GM21423 (cell line): ENCODE data around the gene CCNQ.

Experiments
- ATAC-seq: cut with Tn5 transposase; IDR thresholded peaks from one replicate; pipeline ENCODE4 v1.9.1; 2021; ENCODE audit warnings: mild to moderate bottlenecking, moderate library complexity; ENCODE audit not compliant: unreplicated experiment

The CCNQ gene

DNA sequence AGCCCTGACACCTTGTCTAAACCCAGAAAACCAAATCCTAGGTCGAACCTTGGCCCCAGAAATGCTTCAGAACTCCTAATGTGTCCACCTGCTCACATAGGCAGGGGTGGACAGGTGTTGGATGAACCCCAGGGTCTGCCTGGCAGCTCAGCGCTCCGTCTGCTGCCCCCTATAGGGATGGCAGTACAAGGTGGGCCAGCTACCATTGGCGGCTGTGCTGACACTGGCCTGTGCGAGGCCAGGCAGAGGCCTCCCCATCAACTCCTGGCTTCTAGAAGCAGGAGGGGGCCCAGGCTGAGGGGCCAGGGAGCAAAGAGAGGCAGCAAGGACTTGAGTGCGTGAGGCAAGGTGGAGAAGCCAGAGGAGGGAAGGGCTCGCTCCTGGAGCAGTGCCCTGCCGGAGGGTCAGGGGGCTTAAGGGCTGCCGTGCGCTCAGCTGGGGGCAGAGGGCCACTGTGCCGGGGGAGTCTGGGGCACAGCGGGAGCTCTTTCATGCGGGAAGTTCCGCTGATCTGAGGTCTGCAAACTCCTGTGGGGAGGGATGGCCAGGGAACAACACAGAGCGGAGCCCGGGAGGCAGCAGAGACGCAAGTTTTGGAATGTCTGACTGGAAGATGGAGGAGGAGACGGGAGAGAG is 20.6 kb downstream of the CCNQ start:
- no peak for ATAC-seq

DNA sequence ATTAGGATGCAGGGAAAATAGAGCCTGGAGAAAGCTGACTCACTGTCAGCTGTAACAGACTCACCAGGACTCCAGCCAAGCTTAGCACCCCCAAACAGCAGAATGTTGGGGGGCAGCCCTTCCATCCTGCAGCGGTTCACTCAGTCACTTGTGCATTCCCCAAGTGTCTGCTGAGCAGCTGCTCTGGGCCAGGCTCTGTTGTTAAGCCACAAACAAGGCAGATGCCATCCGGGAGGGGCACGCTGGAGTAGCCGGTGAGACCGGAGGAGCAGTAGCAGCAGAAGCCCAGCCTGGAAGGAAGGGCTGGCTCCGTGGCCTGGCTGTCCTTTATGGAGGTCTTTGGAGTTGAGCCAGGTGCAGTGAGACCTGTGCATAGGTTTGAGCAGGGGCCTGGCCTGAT is 22.0 kb downstream of the CCNQ start:
- ATAC-seq: no peak

DNA sequence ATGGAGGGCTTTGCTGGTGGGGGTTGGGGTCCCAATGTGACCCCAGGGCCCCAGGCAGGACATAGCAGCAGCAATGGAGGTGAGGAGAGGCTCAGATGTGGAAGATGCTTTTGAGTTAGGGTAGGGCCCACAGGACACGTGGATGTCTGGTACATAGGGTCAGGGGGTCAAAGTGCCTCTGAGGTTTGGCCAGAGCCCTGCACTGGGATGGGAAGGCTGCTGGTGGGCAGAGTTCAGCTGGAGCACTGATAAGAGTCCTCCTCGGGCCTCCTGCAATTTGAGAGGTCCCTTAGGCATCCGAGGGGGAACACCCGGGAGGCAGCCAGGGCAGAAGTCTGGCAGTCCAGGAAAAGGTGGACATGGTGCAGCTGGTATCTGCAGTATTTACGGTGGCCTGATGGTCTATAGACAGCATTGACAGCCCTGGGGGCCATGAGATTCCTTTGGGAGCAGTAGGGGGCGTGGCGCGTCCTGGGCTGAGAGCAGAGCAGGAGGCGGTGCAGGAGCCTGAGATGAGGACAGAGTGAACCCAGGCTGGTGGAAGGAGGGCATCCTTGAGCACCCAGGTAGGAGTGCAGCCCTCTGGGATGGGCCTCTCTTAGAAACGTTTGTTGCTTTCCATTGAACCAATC is 22.6 kb downstream of the CCNQ start:
- ATAC-seq: no peak

DNA sequence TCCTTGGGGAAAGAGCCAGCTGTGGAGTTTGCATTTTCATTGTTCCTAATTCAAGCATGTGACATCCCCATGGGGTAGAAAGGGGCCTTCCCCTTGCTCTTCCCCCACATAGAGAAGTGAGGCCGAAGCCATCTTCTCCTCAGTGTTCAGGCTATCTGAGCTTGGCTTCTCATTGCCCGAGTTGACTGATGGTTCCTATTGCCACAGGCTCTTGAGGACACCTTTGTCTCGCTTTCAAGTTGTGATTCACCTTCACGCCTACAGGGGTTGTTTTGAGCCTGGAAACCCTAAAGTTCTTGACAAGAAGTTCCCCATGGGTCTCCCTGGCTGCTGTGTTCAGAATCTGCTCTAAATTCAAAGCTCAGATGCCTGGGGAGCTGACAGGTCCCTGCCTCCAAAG is 25.0 kb downstream of the CCNQ start:
- ATAC-seq: no peak

DNA sequence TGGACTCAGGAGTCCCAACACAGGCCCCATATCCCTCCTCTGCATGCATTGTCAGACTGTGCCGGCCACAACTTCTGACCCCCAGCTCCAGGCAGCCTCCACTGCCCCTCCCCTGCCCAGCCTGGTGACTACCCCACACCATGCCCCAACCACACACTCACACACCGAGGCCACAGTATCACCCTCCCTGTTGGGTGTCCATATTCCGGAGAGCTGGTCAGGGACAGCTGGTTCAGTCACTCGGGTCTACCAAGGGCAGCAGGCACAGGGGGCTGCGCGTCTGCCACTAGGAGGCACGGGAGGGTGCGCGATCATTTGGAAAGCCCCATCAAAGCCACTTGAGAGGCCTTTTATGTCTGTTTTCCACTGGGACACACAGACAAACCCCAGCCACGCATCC is 26.3 kb downstream of the CCNQ start:
- no peak for ATAC-seq

DNA sequence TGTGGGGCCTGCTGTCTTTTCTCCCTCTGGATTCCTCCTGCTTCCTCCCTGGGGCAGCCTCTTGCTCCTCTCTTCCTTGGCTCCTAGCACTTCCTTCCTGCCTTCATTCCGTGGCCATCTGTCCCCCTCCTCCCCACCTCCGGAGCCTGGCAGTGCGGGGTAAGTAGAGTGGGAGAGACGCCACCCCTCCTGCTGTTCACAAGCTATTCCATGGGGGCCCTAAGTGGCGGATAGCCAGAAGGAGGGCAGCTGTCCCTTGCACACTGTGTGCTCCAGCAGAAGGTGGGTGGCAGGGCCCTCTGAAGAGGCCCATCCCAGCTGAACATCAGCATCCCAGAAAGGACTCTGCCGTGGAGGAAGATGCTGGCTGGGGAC is 27.4 kb downstream of the CCNQ start:
- ATAC-seq: no peak

DNA sequence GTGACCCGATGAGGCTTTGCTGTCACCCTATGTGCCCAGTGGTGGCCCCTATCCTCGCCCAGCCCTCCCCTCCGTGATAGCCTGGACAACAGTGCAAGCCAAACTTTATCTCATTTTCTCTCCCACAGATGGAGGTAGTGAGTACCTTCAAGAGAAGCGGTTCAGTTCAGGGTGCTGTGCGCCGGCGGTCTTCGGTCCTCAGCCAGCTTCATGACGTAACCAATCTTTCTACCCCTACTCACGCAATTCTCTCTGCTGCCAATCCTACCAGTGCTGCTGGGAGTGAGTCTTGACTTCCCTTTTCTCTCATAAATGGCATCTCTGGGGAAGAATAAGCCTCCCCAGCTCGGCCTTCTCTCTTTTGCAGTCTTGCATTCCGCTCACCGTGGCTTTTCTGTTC is 29.5 kb downstream of the CCNQ start:
- ATAC-seq: no peak

DNA sequence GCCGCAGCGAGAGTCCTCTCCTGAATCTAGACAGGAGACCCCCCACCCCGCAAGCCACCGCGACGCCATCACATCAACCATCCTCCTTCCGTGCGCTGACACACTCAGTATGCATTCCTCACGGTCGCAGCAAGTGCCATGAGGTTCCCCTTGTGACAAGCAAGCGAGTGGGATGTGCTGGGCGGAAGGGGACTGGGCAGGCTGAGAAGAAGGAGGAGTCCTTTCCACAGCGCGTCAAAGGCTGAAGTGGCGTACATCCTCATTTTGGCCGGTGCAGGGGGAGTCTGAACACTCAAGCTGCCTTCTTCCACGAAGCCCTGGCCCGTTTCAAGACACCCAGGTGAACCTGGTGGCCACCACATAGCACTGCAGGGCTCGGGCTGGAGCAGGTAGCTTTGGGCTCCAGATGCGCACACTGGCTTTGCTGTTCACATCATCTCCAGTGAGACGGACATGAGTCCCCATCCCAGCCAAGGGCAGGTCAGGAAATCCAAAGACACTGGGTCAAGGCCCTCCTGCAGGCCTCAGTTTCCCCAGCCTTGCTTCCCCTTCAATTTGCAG is 30.4 kb downstream of the CCNQ start:
- no peak for ATAC-seq

DNA sequence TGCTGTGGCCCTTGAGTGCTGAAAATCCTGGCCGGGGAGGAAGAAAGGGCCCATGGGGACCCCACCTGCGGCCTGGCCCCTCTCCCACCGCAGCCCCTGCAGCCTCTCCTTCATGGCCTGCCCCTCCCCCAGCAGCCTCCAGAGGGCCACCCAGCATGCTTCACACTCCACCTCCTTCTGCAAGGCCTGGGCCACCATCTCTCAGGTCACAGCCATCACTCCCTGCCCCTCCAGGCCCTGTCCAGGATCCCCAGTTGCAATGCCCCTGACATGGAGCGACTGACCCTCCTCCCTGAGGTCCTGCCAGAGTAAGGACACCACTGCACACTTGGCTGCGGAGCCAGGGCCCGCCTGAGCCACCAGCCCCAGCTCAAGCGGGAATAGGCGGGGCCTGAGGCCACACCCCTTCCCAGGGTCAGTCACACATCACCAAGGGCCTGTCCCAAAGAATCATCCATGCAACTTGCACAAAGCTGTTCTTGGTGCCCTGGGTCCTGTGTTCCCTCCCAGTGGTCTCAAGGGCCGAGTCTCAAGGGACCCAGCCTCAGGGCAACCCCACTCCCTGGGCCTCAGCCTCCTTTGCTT is 32.9 kb downstream of the CCNQ start:
- ATAC-seq: no peak

DNA sequence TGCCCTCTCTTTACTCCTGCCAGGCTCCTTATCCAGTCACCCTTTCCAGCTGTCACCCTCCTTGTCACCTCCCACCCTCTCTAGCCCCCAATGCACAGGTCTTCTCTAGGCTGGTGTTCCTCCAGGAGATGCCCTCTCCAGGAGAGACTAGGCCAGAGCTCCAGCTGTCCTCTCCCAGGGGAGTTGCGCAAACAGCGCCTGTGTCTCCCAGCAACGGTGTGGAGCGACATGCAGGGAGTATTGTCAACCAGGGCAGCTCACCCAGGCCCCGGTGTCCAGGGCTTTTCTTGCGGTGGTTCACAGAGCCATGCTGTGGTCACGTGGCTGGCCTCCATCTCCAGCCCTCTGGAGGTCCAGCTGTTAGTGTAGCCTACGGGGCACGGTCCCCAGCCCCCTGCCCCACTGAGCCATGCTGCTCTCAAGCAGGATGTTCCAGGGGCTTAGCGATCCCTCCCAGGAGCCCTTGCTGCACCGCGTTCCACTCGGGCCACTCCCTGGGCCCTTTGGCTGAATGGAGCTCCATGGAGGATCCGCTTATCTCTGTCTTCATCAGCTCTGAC is 34.8 kb downstream of the CCNQ start:
- ATAC-seq: no peak

DNA sequence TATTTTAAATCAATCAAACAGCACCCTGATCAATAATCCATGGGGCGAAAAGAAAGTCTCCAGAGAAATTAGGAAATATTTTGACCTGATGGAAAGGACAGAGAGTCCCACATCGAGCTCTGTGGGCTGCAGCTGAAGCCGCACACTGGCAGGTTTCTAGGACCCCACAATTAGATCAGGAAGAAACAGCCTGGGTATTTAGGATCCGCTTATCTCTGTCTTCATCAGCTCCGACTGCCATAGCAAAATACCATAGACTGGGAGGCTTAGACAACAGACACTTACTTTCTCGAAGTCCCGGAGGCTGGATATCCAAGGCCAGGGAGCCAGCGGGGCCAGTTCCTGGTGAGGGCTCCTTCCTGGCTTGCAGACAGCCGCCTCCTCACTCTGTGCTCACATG is 36.4 kb downstream of the CCNQ start:
- no peak for ATAC-seq

DNA sequence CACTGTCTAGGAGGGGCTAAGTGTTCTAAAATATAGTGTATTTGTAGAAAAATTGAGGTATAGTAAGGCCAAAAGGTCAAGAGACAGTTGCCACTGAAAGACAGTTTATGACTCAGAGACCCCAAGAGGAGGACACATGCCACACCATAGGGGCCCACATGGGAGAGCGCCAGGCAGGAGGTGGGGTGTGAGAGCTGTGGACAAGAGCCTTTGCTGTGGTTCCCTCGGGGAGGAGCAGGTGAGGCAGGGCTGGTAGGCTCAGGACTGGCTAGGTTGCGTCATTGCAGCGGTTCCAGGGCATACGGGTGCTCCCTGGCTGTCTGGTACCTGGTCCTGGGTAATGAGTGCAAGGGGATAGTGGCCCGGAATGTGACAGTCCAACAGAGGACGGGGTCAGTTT is 37.6 kb downstream of the CCNQ start:
- ATAC-seq: no peak

DNA sequence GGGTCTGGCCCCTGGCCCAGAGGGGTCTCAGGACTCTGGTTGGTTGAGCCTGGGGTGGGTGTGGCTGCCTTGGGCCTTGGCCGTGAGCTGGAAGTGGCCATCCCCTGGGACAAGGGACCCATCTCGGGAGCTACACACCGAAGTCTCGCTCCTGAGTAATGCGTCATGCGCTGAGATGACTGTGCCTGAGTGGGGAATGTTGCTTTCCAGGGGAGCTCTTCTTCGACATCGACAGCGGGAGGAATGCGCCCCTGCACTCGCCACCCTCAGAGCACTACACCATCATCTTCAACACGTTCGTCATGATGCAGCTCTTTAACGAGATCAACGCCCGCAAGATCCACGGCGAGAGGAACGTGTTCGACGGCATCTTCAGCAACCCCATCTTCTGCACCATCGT is 38.5 kb downstream of the CCNQ start:
- no peak for ATAC-seq

DNA sequence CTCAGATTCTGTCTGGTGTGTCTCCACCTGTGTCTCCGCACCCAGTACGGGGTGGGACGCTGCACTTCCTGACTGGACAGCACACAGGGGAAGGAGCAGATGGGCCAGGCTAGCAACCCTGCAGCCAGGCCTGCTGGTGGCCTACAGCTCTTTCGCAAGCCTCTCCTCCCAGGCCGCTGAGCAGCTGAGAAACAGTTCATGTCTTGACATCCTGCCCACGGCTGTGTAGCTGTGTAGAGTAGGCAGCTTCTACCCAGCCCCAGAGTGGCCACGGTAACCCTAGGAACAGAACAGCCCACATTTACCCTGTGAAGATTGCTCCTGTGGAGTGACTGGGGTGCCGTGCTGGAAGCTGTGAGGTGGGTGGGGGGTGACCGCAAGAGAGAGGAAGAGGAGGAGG is 38.9 kb downstream of the CCNQ start:
- ATAC-seq: no peak

DNA sequence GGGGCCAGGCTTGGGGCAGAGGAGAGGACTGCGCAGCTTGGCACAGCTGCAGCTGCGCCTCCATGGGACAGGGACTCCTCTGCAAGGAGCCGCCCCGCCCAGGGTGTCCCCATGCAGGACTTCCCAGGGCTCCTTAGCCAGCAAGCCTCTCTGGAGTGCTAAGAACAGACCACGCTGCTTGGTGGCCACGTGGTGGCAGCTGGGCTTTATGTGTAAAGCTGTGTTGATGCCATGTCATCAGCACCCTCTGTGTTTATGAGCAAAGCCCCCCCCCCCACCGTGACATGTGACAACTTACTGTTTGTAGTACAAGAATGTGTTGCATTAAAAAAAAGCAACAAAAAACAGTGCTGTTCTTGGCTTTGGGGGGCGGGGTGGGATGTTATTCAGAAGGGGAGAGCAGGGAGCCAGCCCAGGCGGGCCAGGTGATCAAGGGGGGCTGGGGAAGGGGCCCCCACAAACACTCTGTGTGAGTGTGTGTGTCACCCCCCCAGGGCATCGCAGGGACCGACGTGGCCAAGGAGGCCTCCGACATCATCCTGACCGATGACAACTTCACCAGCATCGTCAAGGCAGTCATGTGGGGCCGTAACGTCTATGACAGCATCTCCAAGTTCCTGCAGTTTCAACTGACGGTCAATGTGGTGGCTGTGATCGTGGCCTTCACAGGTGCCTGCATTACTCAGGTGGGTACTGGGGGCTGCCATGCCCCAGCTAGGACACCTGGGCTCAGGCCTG is 41.2 kb downstream of the CCNQ start:
- no peak for ATAC-seq

DNA sequence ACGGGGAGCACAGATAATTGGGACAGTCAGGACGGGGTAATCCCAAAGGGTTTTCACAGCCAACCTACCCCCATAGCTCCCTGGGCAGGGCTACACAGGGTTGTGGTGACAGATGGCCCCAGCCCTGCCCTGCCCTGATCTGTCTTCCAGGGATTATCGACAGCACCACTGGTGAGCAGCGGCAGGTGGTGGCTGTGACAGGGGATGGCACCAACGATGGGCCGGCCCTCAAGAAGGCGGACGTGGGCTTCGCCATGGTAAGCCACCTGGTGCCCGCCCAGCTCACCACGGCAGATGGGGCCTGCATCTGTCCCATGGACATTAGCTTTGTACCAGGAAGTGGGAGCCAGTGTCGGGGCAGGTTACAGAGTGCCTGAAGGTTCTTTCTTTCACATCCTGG is 42.2 kb downstream of the CCNQ start:
- ATAC-seq: no peak

DNA sequence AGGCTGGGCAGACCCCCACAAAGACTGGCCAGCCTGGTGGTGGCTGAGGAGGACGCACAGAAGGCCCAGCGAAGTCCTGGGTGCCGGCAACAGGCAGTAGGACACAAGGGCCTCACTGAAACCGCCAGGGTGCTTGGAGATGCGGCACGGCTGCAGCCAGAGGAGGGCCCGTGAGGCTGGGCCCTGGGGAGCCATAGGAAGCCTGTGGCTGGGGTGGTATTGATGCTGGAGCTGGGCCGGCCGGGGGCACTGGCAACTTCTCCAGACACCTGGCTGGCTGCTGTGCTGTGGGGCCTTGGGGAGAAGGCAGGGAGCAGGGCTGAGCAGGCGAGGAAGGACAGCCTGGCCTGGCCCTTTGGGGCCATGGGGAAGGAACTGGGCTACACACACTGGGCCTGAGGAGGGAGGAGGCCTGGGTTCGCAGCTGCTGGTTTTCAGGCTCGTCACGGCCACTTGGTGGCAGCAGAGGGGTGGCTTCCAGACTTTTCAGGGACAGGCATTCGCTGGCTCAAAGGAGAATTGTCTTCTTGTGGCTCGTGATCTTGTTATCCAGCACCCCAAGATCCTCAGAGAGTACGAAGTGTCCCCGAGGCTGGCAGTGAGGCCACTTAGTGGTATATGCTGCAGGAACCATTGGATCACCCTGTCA is 44.3 kb downstream of the CCNQ start:
- ATAC-seq: no peak

DNA sequence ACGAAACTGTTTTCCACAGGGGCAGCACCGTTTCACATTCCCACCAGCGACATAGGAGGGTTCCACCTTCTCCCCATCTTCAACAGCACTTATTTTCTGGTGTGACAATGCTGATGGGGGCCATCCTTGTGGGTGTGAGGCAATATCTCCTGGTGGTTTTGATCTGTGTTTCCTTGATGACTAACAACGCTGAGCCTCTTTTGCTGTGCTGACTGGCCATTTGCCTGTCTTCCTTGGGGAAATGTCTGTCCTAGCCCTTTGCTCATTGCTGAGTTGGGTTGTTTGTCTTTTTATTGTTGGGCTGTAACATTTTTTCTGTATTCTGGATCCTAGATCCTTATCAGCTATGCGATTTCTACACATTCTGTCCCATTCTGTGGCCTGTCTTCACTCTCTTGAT is 47.8 kb downstream of the CCNQ start:
- no peak for ATAC-seq

DNA sequence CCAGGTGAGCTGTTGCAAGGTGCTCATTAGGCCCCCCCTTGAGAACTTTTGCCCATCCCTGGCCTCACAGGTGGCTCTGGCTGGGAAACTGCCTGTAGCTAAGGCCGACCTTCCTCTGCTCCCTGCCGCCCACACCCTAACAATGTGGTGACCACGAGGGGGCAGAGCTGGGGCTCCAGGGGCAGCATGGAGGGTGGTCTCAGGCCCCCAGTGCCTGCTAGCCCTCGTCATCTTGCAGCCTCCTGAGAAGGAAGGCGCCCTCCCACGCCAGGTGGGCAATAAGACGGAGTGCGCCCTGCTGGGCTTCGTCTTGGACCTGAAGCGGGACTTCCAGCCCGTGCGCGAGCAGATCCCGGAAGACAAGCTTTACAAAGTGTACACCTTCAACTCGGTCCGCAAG is 49.1 kb downstream of the CCNQ start:
- no peak for ATAC-seq

DNA sequence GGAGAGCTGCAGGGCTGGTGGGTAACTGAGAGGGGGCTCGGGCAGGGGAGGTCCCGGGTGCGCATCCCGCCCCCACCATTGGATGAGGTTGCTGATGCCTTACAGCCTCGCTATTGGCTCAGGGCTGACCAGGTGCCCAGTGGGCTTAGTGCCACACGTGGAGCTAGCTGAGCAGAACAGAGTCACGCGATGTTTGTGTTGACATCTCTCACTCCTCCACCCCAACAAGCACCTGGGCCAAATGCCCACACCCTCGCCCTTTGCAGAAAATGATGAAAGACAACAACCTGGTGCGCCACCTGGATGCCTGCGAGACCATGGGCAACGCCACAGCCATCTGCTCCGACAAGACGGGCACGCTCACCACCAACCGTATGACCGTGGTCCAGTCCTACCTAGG is 49.7 kb downstream of the CCNQ start:
- no peak for ATAC-seq

DNA sequence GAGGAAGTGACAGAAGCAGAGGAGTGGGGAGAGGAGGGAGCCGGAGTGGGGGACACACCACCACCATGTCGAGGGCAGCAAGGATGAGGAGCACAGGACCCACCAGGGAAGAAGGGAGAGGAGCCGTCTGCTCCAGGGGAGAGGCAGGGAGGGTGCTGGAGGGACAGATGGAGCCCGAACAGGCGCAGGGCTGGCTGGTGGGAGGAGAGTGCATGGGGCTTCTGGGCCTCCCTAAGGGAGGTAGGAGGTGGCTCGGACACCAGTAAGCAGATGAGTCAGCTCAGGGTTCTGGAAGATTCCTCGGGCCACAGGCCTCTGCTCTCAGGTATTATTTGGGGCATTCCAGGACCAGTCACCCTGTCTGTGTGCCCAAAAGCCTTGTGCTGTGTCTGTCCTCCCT is 51.7 kb downstream of the CCNQ start:
- no peak for ATAC-seq
